HG03520 (cell line): ENCODE measurements around the gene RNASEL.

ENCODE experiments used
- ATAC-seq: cut with Tn5 transposase; IDR thresholded peaks from one replicate; pipeline ENCODE4 v1.9.1; 2021; ENCODE audit warnings: mild to moderate bottlenecking, moderate library complexity; ENCODE audit not compliant: unreplicated experiment

Gene RNASEL

DNA sequence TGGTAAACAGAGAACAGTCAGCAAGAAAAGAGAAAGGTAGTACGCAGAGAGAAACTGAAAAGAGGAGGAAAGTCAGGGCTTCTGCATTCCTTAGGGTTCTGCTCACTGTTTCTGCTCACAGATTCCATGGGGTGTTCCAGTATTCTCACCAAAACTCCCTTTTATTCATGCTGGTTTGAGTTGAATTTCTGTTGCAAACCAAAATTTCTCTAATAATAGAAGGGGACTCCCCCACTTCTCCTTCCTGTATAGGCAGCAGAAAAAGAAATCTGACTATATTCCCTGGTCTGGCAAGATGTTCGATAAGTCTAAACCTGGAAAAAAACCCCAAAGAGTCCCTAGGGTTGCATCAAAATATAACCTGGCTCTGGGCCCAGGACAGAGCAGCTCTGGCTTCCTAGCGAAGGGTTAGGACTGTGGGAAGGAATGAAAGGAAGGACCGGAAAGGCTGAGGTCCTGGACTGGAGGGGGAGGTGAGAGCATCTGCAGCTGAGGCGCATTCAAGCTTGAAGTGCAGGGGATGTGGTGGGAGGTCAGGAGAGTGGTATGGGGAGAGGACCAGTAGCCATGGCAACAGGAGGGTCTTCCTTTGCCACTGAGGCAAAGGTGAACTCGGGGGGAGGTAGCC lies 34.0 kb upstream of the RNASEL start:
- peak; percentile 55 for ATAC-seq

- no peak for ATAC-seq
Observed at GRCh38 chr1:182621906-182622305, 32.9 kb upstream of the RNASEL start.

DNA sequence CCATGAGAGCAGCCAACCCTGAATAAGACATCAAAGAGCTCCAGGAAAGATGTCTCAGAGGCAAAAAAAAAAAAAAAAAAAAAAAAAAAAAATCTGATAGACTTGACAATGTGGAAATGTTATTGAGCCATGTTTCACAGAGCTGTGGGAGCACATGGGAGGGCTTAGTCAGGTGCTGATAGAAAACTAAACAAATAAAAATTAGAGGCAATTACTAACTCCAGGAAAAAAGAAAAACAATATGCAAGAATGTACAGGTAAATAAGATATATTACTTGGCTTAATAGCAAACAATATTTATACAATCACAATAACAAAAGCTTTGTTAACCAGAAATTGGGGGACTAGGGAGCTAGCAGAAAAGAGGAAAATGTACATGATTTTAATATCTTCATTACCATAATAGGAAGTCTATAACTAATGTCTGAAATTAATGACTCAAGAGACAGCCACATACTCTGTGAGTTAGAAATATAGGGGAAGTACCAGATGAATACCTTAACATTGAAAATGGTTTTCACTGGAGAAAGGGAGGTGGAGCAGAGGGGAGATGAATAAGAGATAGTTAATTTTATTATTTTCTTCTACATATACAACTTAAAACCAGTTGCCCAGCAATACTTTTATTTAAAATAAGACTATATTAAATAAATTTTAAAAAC lies 32.0 kb upstream of the RNASEL start:
- no peak for ATAC-seq

DNA sequence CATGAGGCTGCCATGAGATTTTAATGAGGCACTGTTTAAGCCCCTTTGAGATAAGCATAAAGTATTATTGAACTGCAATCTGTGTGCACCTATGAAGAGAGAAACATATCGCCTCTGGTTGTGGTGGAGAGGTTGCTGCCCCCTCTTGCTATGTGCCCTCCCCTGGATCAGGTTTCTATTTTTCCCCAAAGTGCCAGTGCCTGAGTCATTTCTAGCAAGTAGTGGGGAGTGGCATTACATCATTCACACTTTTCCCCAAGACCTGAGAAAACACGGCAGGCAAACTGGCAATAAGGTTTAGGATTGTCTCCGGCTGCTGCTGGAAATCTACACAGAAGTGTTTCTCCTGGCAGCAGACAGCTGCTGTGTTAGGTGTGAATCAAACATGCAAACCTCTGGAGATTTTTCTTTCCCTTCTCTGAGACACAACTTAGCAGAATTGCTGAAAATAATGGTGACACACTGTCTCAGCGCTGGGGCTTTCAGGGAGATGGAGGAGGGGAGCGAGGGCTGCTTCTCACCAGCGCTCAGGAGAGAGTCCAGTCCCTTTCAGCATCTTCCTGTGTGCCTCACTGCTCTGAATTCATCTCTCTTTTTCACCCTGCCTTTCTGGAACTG lies 28.8 kb upstream of the RNASEL start:
- no peak for ATAC-seq

- no peak for ATAC-seq
Observed at GRCh38 chr1:182617014-182617429, 28.0 kb upstream of the RNASEL start.

GRCh38 chr1:182616130-182617013 lies 27.3 kb upstream of the RNASEL start:
- peak; percentile 69 for ATAC-seq

GRCh38 chr1:182615468-182616129 lies 26.5 kb upstream of the RNASEL start:
- ATAC-seq, result peak; percentile 19

- peak; percentile 39 for ATAC-seq
Observed at GRCh38 chr1:182614796-182615454, 25.9 kb upstream of the RNASEL start.

GRCh38 chr1:182611787-182612186 lies 22.7 kb upstream of the RNASEL start:
- ATAC-seq, result no peak

DNA sequence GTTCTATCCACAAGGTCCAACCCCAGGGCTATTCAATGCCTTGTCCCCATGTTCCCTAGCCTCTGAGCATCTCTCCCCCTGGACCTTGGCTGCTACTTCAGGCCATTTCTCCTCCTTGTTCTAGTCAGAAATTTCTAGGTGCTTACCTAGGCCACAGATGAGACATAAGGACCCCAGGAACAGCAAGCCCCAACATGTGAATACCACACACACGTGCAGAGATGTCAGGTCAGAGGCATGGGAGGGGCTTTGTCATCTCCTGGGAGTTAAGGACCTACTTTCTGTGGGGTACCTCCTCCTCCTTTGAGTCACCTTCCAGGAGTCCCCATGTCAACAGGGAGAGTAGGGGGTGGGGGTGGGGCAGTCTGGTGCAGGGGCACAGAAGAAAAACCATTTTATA lies 22.3 kb upstream of the RNASEL start:
- no peak for ATAC-seq

GRCh38 chr1:182610606-182611194 lies 21.6 kb upstream of the RNASEL start:
- no peak for ATAC-seq

DNA sequence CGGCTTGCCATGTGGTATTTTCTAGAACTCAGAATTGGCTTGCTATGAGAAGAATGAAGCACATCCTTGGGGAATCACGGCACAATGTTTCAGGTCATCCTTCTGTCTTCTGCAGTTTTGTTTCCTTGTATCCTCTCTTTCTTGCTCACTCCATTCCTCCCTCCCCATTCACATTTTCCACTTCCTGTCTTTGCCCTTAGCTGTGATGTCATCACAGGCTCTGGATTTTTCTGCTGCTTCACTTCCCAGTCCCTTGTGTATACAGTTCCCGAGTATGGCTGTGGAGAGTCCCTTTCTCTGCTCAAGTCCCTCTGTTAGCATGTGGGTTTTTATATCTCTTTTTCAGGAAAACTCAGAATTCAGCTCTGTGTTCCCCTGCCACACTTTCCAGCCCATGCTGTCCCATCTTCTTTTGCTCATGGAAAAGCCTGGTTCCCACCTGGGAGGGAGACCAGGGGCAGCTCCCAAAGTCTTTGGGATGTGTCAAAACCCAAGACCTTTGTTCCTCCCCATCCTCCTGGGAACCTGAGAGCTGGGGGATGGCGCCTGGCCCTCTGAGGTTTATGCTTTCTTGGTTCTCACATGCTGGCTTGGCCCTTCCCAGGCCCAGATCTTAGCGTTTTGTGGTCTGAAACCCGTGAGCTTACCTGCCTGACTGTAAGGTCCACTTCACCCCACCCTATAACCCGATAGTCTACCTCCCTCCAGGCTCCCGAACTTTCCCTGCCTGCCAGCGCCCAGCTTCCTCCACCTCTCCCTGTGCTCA lies 20.0 kb upstream of the RNASEL start:
- no peak for ATAC-seq

- ATAC-seq, result no peak
Observed at GRCh38 chr1:182608236-182608635, 19.2 kb upstream of the RNASEL start.

DNA sequence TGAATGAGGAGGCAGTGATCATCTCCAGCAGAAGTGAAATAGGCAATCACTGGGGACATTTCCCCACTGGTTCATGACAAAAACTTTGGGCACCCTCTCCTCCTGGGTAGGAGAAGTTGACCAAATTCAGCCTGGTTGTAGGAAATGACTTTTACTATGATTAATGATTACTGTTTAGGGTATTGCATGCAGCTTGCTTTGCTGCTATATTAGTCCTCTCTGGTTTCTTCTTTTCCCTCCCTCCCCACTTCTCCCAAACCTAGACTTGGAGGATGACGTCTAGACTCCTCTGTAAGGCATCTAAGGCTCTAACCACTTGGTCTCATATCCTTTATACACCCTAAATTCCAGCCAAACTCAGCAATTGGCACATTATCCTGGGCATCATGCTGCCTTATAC lies 18.5 kb upstream of the RNASEL start:
- no peak for ATAC-seq

DNA sequence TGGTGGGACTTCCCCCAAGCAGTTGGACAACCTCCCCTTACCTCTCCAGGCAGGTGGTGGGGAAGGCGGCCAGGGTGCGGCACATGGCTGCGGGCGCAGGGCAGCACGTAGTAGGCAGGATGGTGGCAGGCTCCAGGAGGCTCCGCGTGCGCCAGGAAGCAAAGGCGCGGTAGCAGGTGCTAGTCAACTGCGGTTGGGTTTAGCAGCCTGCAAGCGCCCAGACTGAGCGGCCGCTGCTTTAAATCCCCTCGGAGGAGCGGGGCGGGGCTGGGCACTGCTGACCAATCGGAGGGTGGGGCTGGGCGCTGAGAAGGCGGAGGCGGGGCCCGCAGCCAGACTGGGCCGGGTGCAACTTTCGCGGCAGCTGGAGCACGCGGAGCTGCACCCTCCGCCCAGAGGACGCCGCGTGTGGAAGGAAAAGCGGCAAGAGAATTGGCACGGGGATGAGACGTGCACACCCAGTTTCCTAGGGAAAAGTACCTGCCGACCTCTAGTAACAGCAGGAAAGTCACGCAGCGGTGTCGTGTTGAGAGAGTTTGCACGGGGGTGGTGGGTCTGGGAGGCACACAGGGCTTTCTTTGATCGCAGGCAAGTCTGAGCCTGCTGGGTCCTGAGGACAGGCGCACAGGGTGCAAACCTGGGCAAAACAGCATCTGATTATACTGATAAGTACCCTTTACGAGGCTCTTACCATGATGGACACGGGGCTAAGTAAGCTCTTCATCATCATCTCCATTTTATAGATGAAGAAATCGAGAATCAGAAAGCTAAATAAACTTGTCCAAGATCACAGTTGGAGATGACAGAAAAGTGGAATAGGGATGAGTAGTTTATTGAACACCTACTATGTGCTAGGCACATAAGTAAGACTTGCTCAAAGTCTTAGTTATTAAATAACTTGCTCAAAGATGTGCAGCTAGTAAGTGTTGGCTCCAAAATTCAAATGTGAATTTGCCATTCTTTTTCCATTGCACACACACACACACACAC lies 15.4 kb upstream of the RNASEL start, which contains the start of gene RGS16:
Gene RGS16 (minus strand): TSS at position 215 of the 990 bp plus-strand sequence. CDS start 130 bp downstream, at position 85.
- ATAC-seq, result peak; percentile 80

DNA sequence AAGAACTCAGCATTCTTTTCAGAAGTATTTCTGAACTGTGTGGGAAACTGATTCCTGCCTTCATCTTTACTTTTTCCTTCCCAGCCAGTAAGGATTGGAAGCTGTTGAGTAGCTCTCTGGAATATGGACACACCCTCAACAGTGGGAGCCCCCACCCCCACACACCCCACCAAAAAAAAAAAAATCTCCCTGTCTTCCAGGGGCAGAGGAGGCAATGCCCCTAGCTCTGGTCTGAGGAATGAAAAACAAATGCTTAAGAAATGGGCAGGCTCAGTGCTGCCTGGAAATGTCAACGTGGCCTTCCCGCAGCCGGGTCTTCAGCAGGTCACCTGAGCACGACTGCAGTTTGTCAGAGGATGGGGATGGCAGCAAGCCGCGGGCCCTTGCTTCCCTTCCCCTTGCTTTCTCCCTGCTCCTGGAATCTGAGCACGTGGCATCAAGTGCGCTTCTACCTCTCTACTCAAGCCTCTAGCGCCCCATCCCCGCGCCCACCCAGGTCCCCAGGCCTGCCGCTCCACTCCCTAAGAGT lies 14.7 kb upstream of the RNASEL start:
- ATAC-seq, result no peak

- ATAC-seq, result no peak
Observed at GRCh38 chr1:182602935-182603645, 14.0 kb upstream of the RNASEL start.
